ENCODE results near the gene PI4KA. TPM values are rescaled to one million over a fixed set of nuclear protein-coding genes. Genes with fewer than 3 reads are reported as not detected.
"Not testable (repeated sequence)": the region's sequence is repeated elsewhere in the genome, so short reads cannot be mapped to it uniquely, and the experiment has no call there.

The PI4KA gene
- total and polyA plus RNA-seq, 5 donors from 2014 or later: 38.9 to 182 (median 44.5) TPM

GRCh38 chr22:20826373-20827152, 32.0 kb downstream of the PI4KA start:
- H3K4me3 Mint-ChIP-seq; ATAC-seq (ENCODE audit: low read depth in 2 of 2); H3K27me3 ChIP-seq (ENCODE audit: control insufficient read depth, insufficient read depth, low read length); H3K4me1 ChIP-seq (ENCODE audit: control insufficient read depth, insufficient read depth, low read length, poor library complexity, severe bottlenecking); H3K9me3 Mint-ChIP-seq; H3K4me3 ChIP-seq (ENCODE audit: low read depth, low read length); H3K9me3 ChIP-seq (ENCODE audit: control insufficient read depth in 2 of 2, low read length in 2 of 2); H3K27ac ChIP-seq (ENCODE audit: insufficient read depth, low read length, poor library complexity, severe bottlenecking); H3K27me3 Mint-ChIP-seq; DNase-seq; H3K27ac Mint-ChIP-seq: not testable (repeated sequence)
- H3K36me3 ChIP-seq (ENCODE audit: control insufficient read depth, insufficient read depth, low read length): peaks cover 40% of the 10 kb centered on the region
- Mint-ChIP-seq H3K36me3 (peaks cover 37% of the 10 kb centered on the region), H3K4me1 (peaks cover 0 to 14% (median 0%) of the 10 kb centered on the region in 4 donors)

GRCh38 chr22:20825624-20826023, 33.0 kb downstream of the PI4KA start:
- Histone ChIP-seq H3K27me3 (ENCODE audit: control insufficient read depth, insufficient read depth, low read length) (no peaks in the 10 kb centered on the region), H3K36me3 (ENCODE audit: control insufficient read depth, insufficient read depth, low read length) (peaks cover 39% of the 10 kb centered on the region), H3K4me3 (ENCODE audit: low read depth, low read length) (no peak overlapping the region), H3K9me3 (ENCODE audit: control insufficient read depth in 2 of 2, low read length in 2 of 2) (no peaks in the 10 kb centered on the region), H3K4me1 (ENCODE audit: control insufficient read depth, insufficient read depth, low read length, poor library complexity, severe bottlenecking) (no peaks in the 10 kb centered on the region), H3K27ac (ENCODE audit: insufficient read depth, low read length, poor library complexity, severe bottlenecking) (no peak overlapping the region)
- H3K4me3 Mint-ChIP-seq: no peak overlapping the region
- no peaks in the 10 kb centered on the region for H3K27me3 Mint-ChIP-seq
- no peaks in the 10 kb centered on the region for H3K9me3 Mint-ChIP-seq
- ATAC-seq (ENCODE audit: low read depth in 2 of 2): no peak
- peaks cover 35% of the 10 kb centered on the region for H3K36me3 Mint-ChIP-seq
- no peak for DNase-seq
- no peak overlapping the region for H3K27ac Mint-ChIP-seq
- peaks cover 0 to 14% (median 0%) of the 10 kb centered on the region in 4 donors for H3K4me1 Mint-ChIP-seq

GRCh38 chr22:20825216-20825615, 33.4 kb downstream of the PI4KA start:
- not testable (repeated sequence) for DNase-seq; H3K4me3 Mint-ChIP-seq; H3K27ac Mint-ChIP-seq; ATAC-seq (ENCODE audit: low read depth in 2 of 2); H3K4me3 ChIP-seq (ENCODE audit: low read depth, low read length); H3K27ac ChIP-seq (ENCODE audit: insufficient read depth, low read length, poor library complexity, severe bottlenecking); H3K27me3 Mint-ChIP-seq; H3K9me3 ChIP-seq (ENCODE audit: control insufficient read depth in 2 of 2, low read length in 2 of 2); H3K4me1 ChIP-seq (ENCODE audit: control insufficient read depth, insufficient read depth, low read length, poor library complexity, severe bottlenecking); H3K27me3 ChIP-seq (ENCODE audit: control insufficient read depth, insufficient read depth, low read length); H3K9me3 Mint-ChIP-seq
- Mint-ChIP-seq H3K36me3 (peaks cover 34% of the 10 kb centered on the region), H3K4me1 (peaks cover 0 to 14% (median 0%) of the 10 kb centered on the region in 4 donors)
- peaks cover 42% of the 10 kb centered on the region for H3K36me3 ChIP-seq (ENCODE audit: control insufficient read depth, insufficient read depth, low read length)

GRCh38 chr22:20823264-20823663, 35.3 kb downstream of the PI4KA start:
- Histone ChIP-seq H3K4me3 (ENCODE audit: low read depth, low read length) (no peak overlapping the region), H3K36me3 (ENCODE audit: control insufficient read depth, insufficient read depth, low read length) (peaks cover 48% of the 10 kb centered on the region), H3K27me3 (ENCODE audit: control insufficient read depth, insufficient read depth, low read length) (no peaks in the 10 kb centered on the region), H3K27ac (ENCODE audit: insufficient read depth, low read length, poor library complexity, severe bottlenecking) (no peak overlapping the region), H3K9me3 (ENCODE audit: control insufficient read depth in 2 of 2, low read length in 2 of 2) (no peaks in the 10 kb centered on the region), H3K4me1 (ENCODE audit: control insufficient read depth, insufficient read depth, low read length, poor library complexity, severe bottlenecking) (no peaks in the 10 kb centered on the region)
- Mint-ChIP-seq H3K4me3 (peak overlapping the region in 1 of 4 donors; percentile 21), H3K9me3 (no peaks in the 10 kb centered on the region), H3K36me3 (peaks cover 32% of the 10 kb centered on the region), H3K27ac (peak overlapping the region in 1 of 3 donors; percentile 26), H3K27me3 (no peaks in the 10 kb centered on the region), H3K4me1 (peaks cover 0 to 6% (median 0%) of the 10 kb centered on the region in 4 donors)
- DNase-seq: no peak
- no peak for ATAC-seq (ENCODE audit: low read depth in 2 of 2)

DNA sequence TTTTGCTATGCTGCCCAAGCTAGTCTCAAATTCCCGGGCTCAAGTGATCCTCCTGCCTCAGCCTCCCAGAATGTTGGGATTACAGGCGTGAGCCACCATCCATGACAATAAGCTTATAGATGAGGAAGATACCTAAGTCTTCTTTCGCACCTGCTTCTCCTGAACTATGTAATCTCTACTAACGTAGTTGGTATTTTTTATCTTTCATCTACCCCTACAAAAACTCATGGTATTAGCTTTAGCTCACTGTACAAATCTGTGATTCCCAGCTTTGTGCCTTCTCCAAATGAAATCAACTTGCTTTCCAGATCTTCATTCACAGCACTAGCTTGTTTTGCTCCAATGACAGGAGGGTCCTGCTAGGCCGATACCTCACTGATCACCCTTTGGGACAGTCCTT, 36.4 kb downstream of the PI4KA start:
- Histone ChIP-seq H3K9me3 (ENCODE audit: control insufficient read depth in 2 of 2, low read length in 2 of 2) (no peaks in the 10 kb centered on the region), H3K36me3 (ENCODE audit: control insufficient read depth, insufficient read depth, low read length) (peaks cover 58% of the 10 kb centered on the region), H3K27me3 (ENCODE audit: control insufficient read depth, insufficient read depth, low read length) (no peaks in the 10 kb centered on the region), H3K4me3 (ENCODE audit: low read depth, low read length) (no peak overlapping the region), H3K4me1 (ENCODE audit: control insufficient read depth, insufficient read depth, low read length, poor library complexity, severe bottlenecking) (no peaks in the 10 kb centered on the region), H3K27ac (ENCODE audit: insufficient read depth, low read length, poor library complexity, severe bottlenecking) (no peak overlapping the region)
- Mint-ChIP-seq H3K9me3 (no peaks in the 10 kb centered on the region), H3K36me3 (peaks cover 29% of the 10 kb centered on the region), H3K27ac (no peak overlapping the region), H3K4me1 (peaks cover 0 to 6% (median 0%) of the 10 kb centered on the region in 4 donors), H3K27me3 (no peaks in the 10 kb centered on the region), H3K4me3 (no peak overlapping the region)
- ATAC-seq (ENCODE audit: low read depth in 2 of 2): no peak
- DNase-seq: no peak

DNA sequence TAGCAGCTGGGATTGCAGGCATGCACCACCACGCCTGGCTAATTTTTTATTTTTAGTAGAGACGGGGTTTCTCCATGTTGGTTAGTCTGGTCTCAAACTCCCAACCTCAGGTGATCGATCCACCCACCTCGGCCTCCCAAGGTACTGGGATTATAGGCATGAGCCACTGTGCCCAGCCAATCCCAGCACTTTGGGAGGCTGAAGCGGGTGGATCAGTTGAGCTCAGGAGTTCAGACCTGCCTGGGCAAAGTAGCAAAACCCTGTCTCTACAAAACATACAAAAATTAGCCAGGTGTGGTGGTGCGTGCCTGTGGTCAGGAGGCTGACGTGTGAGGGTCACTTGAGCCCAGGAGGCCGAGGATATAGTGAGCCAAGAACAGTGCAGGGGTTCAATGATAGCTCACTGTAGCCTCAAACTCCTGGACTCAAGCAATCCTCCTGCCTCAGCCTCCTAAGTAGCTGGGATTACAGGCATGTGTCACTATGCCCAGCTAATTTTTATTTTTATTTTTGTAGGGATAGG, 36.8 kb downstream of the PI4KA start:
- not testable (repeated sequence) for H3K27ac Mint-ChIP-seq; DNase-seq; H3K4me3 ChIP-seq (ENCODE audit: low read depth, low read length); H3K9me3 ChIP-seq (ENCODE audit: control insufficient read depth in 2 of 2, low read length in 2 of 2); H3K4me1 ChIP-seq (ENCODE audit: control insufficient read depth, insufficient read depth, low read length, poor library complexity, severe bottlenecking); H3K27me3 ChIP-seq (ENCODE audit: control insufficient read depth, insufficient read depth, low read length); H3K9me3 Mint-ChIP-seq; H3K27ac ChIP-seq (ENCODE audit: insufficient read depth, low read length, poor library complexity, severe bottlenecking); H3K4me1 Mint-ChIP-seq; ATAC-seq (ENCODE audit: low read depth in 2 of 2); H3K4me3 Mint-ChIP-seq; H3K27me3 Mint-ChIP-seq
- H3K36me3 Mint-ChIP-seq: peaks cover 30% of the 10 kb centered on the region
- H3K36me3 ChIP-seq (ENCODE audit: control insufficient read depth, insufficient read depth, low read length): peaks cover 62% of the 10 kb centered on the region

GRCh38 chr22:20819471-20819870, 39.1 kb downstream of the PI4KA start:
- H3K36me3 Mint-ChIP-seq: peaks cover 34% of the 10 kb centered on the region
- H3K9me3 Mint-ChIP-seq: no peaks in the 10 kb centered on the region
- no peak overlapping the region for H3K27ac ChIP-seq (ENCODE audit: insufficient read depth, low read length, poor library complexity, severe bottlenecking)
- H3K4me1 Mint-ChIP-seq: peaks cover 0 to 6% (median 0%) of the 10 kb centered on the region in 4 donors
- DNase-seq (no peak), ATAC-seq (ENCODE audit: low read depth in 2 of 2) (no peak)
- H3K27me3 ChIP-seq (ENCODE audit: control insufficient read depth, insufficient read depth, low read length): no peaks in the 10 kb centered on the region
- H3K4me3 Mint-ChIP-seq: no peak overlapping the region
- H3K4me1 ChIP-seq (ENCODE audit: control insufficient read depth, insufficient read depth, low read length, poor library complexity, severe bottlenecking): no peaks in the 10 kb centered on the region
- peaks cover 73% of the 10 kb centered on the region for H3K36me3 ChIP-seq (ENCODE audit: control insufficient read depth, insufficient read depth, low read length)
- H3K27me3 Mint-ChIP-seq: no peaks in the 10 kb centered on the region
- no peak overlapping the region for H3K4me3 ChIP-seq (ENCODE audit: low read depth, low read length)
- H3K9me3 ChIP-seq (ENCODE audit: control insufficient read depth in 2 of 2, low read length in 2 of 2): no peaks in the 10 kb centered on the region
- H3K27ac Mint-ChIP-seq: no peak overlapping the region

- peak overlapping the region in 1 of 3 donors; percentile 4 for H3K27ac Mint-ChIP-seq
- H3K9me3 ChIP-seq (ENCODE audit: control insufficient read depth in 2 of 2, low read length in 2 of 2): no peaks in the 10 kb centered on the region
- no peak overlapping the region for H3K4me3 Mint-ChIP-seq
- H3K27ac ChIP-seq (ENCODE audit: insufficient read depth, low read length, poor library complexity, severe bottlenecking): no peak overlapping the region
- no peaks in the 10 kb centered on the region for H3K27me3 Mint-ChIP-seq
- no peak overlapping the region for H3K4me3 ChIP-seq (ENCODE audit: low read depth, low read length)
- H3K9me3 Mint-ChIP-seq: no peaks in the 10 kb centered on the region
- peaks cover 35% of the 10 kb centered on the region for H3K36me3 Mint-ChIP-seq
- peaks cover 71% of the 10 kb centered on the region for H3K36me3 ChIP-seq (ENCODE audit: control insufficient read depth, insufficient read depth, low read length)
- H3K27me3 ChIP-seq (ENCODE audit: control insufficient read depth, insufficient read depth, low read length): no peaks in the 10 kb centered on the region
- DNase-seq: no peak
- no peaks in the 10 kb centered on the region for H3K4me1 ChIP-seq (ENCODE audit: control insufficient read depth, insufficient read depth, low read length, poor library complexity, severe bottlenecking)
- no peak for ATAC-seq (ENCODE audit: low read depth in 2 of 2)
- peaks cover 0 to 6% (median 0%) of the 10 kb centered on the region in 4 donors for H3K4me1 Mint-ChIP-seq
These were observed 40.1 kb downstream of the PI4KA start for GRCh38 chr22:20818471-20818870.
